Trophoblast cell (in vitro differentiated cells and primary cell): ENCODE results near the gene TIMM13.
"Not testable (repeated sequence)": the region's sequence is repeated elsewhere in the genome, so short reads cannot be mapped to it uniquely, and the experiment has no call there.

ENCODE experiments used
- DNase-seq, 2 donors: peaks; one replicate each; pipeline ENCODE4 v3.0.0-alpha.2; 2016
- H2AFZ ChIP-seq: 2 replicates; pipeline ENCODE4 v1.6.1; 2013; ENCODE audit warnings: low read length, moderate library complexity, mild to moderate bottlenecking; ENCODE audit not compliant: insufficient read depth, poor library complexity
- H2AK5ac ChIP-seq: 2 replicates; pipeline ENCODE4 v1.6.1; 2013; ENCODE audit warnings: mild to moderate bottlenecking, low read length
- H2BK120ac ChIP-seq: 2 replicates; pipeline ENCODE4 v1.6.1; 2013; ENCODE audit warnings: low read length, mild to moderate bottlenecking, moderate library complexity; ENCODE audit not compliant: insufficient read depth, poor library complexity
- H2BK12ac ChIP-seq: 2 replicates; pipeline ENCODE4 v1.6.1; 2013; ENCODE audit warnings: mild to moderate bottlenecking, low read length, moderate library complexity
- H2BK5ac ChIP-seq: 2 replicates; pipeline ENCODE4 v1.6.1; 2013; ENCODE audit warnings: low read length, low read depth, moderate library complexity, mild to moderate bottlenecking; ENCODE audit not compliant: poor library complexity
- H3K14ac ChIP-seq: 2 replicates; pipeline ENCODE4 v1.6.1; 2013; ENCODE audit warnings: mild to moderate bottlenecking, low read length
- H3K18ac ChIP-seq: 2 replicates; pipeline ENCODE4 v1.6.1; 2013; ENCODE audit warnings: mild to moderate bottlenecking, low read length
- H3K23ac ChIP-seq: 2 replicates; pipeline ENCODE4 v1.6.1; 2013; ENCODE audit warnings: low read length
- H3K27ac ChIP-seq: 2 replicates; pipeline ENCODE4 v1.5.1; 2013; ENCODE audit warnings: low read depth, mild to moderate bottlenecking, inconsistent platforms, low read length, moderate library complexity
- H3K27me3 ChIP-seq: 2 replicates; pipeline ENCODE4 v1.6.1; 2013; ENCODE audit warnings: inconsistent platforms, mild to moderate bottlenecking, low read length, moderate library complexity; ENCODE audit not compliant: insufficient read depth
- H3K36me3 ChIP-seq, 2 experiments: 1 replicate in 1 of 2; 2 replicates in 1 of 2; pipeline ENCODE4 v1.6.1; 2013; ENCODE audit warnings: low read length in 2 of 2, mild to moderate bottlenecking in 2 of 2, moderate library complexity in 1 of 2; ENCODE audit not compliant: insufficient read depth in 2 of 2, control insufficient read depth in 1 of 2
- H3K4ac ChIP-seq: 2 replicates; pipeline ENCODE4 v1.6.1; 2013; ENCODE audit warnings: low read depth, mild to moderate bottlenecking, low read length, moderate library complexity
- H3K4me1 ChIP-seq, 2 experiments: 1 replicate in 1 of 2; 2 replicates in 1 of 2; pipeline ENCODE4 v1.6.1; 2013; ENCODE audit warnings: low read length in 2 of 2, mild to moderate bottlenecking in 2 of 2, moderate library complexity in 1 of 2; ENCODE audit not compliant: insufficient read depth in 2 of 2, control insufficient read depth in 1 of 2
- H3K4me2 ChIP-seq: 2 replicates; pipeline ENCODE4 v1.6.1; 2013; ENCODE audit warnings: inconsistent platforms, mild to moderate bottlenecking, low read length, moderate library complexity
- H3K4me3 ChIP-seq: 2 replicates; pipeline ENCODE4 v1.5.1; 2013; ENCODE audit warnings: mild to moderate bottlenecking, low read depth, low read length, inconsistent platforms
- H3K79me1 ChIP-seq: one replicate; pipeline ENCODE4 v1.6.1; 2013; ENCODE audit warnings: low read length
- H3K79me2 ChIP-seq: 2 replicates; pipeline ENCODE4 v1.6.1; 2013; ENCODE audit warnings: low read length, mild to moderate bottlenecking; ENCODE audit not compliant: control insufficient read depth, insufficient read depth, poor library complexity
- H3K9ac ChIP-seq: 2 replicates; pipeline ENCODE4 v1.6.1; 2013; ENCODE audit warnings: mild to moderate bottlenecking, low read length
- H3K9me3 ChIP-seq: 2 replicates; pipeline ENCODE4 v1.6.1; 2013; ENCODE audit warnings: low read depth, mild to moderate bottlenecking, control low read depth, inconsistent platforms, low read length; ENCODE audit not compliant: insufficient read depth
- H4K12ac ChIP-seq: 2 replicates; pipeline ENCODE4 v1.6.1; 2013; ENCODE audit warnings: low read depth, mild to moderate bottlenecking, low read length, moderate library complexity
- H4K8ac ChIP-seq: 2 replicates; pipeline ENCODE4 v1.6.1; 2013; ENCODE audit warnings: low read depth, mild to moderate bottlenecking, low read length, moderate library complexity
- H4K91ac ChIP-seq: one replicate; pipeline ENCODE4 v1.6.1; 2013; ENCODE audit warnings: low read depth, mild to moderate bottlenecking, low read length, moderate library complexity
- WGBS: extraction: QIAGEN DNeasy Blood & Tissue Kit; methylation state at CpG from one replicate; pipeline ENCODE4 v1.1.7; 2013; ENCODE audit warnings: missing lambda C conversion rate; ENCODE audit not compliant: insufficient read length, insufficient coverage; ENCODE audit errors: extremely low coverage; 5-methylcytosine and 5-hydroxymethylcytosine counted together

Gene TIMM13

DNA sequence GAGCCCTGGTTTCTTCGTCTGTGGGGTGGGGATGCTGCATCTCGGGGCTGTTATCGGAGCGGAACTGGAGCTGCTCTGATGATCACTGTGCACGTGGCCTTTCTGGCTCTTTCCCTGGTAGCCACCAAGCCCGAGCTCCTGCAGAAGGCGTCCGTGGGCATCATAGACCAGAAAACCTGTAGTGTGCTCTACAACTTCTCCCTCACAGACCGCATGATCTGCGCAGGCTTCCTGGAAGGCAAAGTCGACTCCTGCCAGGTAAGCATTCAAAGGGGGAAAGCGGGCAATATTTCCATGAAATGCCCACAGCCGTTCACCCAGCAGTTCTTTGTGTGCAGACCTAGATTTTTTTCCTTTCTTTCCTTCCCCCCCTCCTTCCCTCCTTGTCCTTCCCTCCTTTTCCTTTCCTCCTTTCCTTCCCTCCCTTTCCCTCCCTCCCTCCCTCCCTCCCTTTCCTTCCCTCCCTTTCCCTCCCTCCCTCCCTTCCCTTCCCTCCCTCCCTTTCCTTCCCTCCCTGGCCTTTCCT, 9.4 kb downstream of the TIMM13 start:
- H4K12ac ChIP-seq, result no peak overlapping the region
- H2BK12ac ChIP-seq, result no peak overlapping the region
- no peaks in the 10 kb centered on the region for H3K79me1 ChIP-seq
- no peak overlapping the region for H2AK5ac ChIP-seq
- H3K23ac ChIP-seq, result no peak overlapping the region
- no peak overlapping the region for H3K4ac ChIP-seq
- no peak overlapping the region for H3K18ac ChIP-seq
- H3K4me3 ChIP-seq, result no peak overlapping the region
- no peak overlapping the region for H4K91ac ChIP-seq
- no peak for DNase-seq
- no CpG with 5 or more reads among the region's 13 CpGs for WGBS
- H3K4me2 ChIP-seq, result no peak overlapping the region
- H3K36me3 ChIP-seq, result peaks cover 8 to 14% of the 10 kb centered on the region in 2 experiments
- no peak overlapping the region for H2BK5ac ChIP-seq
- H3K9me3 ChIP-seq, result no peaks in the 10 kb centered on the region
- no peak overlapping the region for H3K14ac ChIP-seq
- H4K8ac ChIP-seq, result no peak overlapping the region
- no peak overlapping the region for H3K27ac ChIP-seq
- H2AFZ ChIP-seq, result no peak overlapping the region
- H3K4me1 ChIP-seq, result no peaks in the 10 kb centered on the region
- H3K27me3 ChIP-seq, result no peaks in the 10 kb centered on the region
- peak overlapping the region; percentile 60 for H3K9ac ChIP-seq
- H2BK120ac ChIP-seq, result no peak overlapping the region
- no peaks in the 10 kb centered on the region for H3K79me2 ChIP-seq

- not testable (repeated sequence) for H3K79me2 ChIP-seq, H3K18ac ChIP-seq, H2AK5ac ChIP-seq, H3K4me3 ChIP-seq, H3K27me3 ChIP-seq, H4K12ac ChIP-seq, H3K4me2 ChIP-seq, H3K79me1 ChIP-seq, H4K8ac ChIP-seq, H2BK5ac ChIP-seq, H4K91ac ChIP-seq, DNase-seq, H2BK120ac ChIP-seq, H3K23ac ChIP-seq, H3K14ac ChIP-seq, H2AFZ ChIP-seq, H3K27ac ChIP-seq, H2BK12ac ChIP-seq, H3K9me3 ChIP-seq, H3K4ac ChIP-seq, H3K4me1 ChIP-seq
- WGBS, result no CpG with 5 or more reads among the region's 8 CpGs
- H3K9ac ChIP-seq, result peak overlapping the region; percentile 60
- peaks cover 8 to 13% of the 10 kb centered on the region in 2 experiments for H3K36me3 ChIP-seq
Observed at GRCh38 chr19:2417436-2417835, 9.9 kb downstream of the TIMM13 start.

DNA sequence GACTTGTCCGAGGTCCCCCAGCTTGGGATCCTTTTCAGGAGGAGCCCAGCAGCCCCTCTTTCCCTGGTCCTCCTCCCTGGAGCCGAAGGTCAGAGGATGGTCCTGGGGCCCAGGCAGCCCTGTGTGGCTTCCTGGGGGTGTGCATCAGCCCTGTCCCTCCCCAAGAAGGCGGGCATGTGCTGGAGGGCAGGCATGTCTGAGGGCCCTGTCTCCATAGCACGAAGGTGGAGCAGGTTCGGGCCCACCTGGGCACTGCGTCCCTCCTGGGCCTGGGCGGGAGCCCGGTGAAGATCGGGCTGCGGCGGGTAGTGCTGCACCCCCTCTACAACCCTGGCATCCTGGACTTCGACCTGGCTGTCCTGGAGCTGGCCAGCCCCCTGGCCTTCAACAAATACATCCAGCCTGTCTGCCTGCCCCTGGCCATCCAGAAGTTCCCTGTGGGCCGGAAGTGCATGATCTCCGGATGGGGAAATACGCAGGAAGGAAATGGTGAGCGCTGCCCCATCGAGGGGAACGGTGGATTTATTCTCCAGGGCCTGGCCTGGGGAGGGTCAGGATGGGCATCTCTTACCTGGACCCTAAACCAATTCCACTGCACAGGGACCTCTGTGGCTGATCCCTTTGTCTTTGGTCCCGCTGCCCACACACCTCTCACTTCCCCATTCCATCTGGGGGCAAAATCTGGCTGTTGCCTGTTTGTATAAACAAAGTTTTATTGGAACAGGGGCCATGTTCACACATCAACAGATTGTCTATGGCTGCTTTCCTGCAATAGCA, 10.9 kb downstream of the TIMM13 start:
- Histone ChIP-seq H3K4me2 (no peak overlapping the region), H3K4me1 (no peaks in the 10 kb centered on the region), H3K9me3 (no peaks in the 10 kb centered on the region), H2AK5ac (no peak overlapping the region), H3K18ac (no peak overlapping the region), H3K4ac (no peak overlapping the region), H3K79me1 (no peaks in the 10 kb centered on the region), H2BK5ac (no peak overlapping the region), H2AFZ (no peak overlapping the region), H2BK12ac (no peak overlapping the region), H4K8ac (no peak overlapping the region), H3K79me2 (no peaks in the 10 kb centered on the region), H3K27me3 (no peaks in the 10 kb centered on the region), H2BK120ac (no peak overlapping the region), H3K36me3 (peaks cover 8 to 11% of the 10 kb centered on the region in 2 experiments), H3K27ac (no peak overlapping the region), H3K4me3 (no peak overlapping the region), H3K9ac (no peak overlapping the region), H4K12ac (no peak overlapping the region), H3K14ac (no peak overlapping the region), H3K23ac (no peak overlapping the region), H4K91ac (no peak overlapping the region)
- WGBS, result no CpG with 5 or more reads among the region's 19 CpGs
- DNase-seq, result no peak

DNA sequence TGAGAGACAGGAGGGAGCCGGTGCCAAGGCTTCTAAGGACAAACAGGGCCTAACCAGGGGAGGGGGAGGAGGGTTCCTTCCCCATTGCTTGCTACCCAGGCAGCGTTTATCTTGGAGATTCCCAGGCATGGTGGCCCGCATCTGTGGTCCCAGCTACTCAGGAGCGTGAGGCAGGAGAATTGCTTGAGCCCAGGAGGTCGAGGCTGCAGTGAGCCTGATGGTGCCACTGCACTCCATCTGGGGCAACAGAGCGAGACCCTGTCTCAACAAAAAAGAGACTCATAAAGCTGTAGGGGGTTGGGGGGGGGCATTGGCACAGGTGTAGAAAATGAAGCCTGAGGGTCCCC, 11.4 kb downstream of the TIMM13 start:
- H4K91ac ChIP-seq, result no peak overlapping the region
- H3K4me1 ChIP-seq, result no peaks in the 10 kb centered on the region
- H3K27ac ChIP-seq, result no peak overlapping the region
- no peak overlapping the region for H3K9ac ChIP-seq
- no peak overlapping the region for H3K4ac ChIP-seq
- no peak overlapping the region for H2AK5ac ChIP-seq
- WGBS, result no CpG with 5 or more reads among the region's 6 CpGs
- DNase-seq, result no peak
- H3K79me2 ChIP-seq, result no peaks in the 10 kb centered on the region
- no peak overlapping the region for H4K12ac ChIP-seq
- H3K4me3 ChIP-seq, result no peak overlapping the region
- H4K8ac ChIP-seq, result no peak overlapping the region
- no peak overlapping the region for H2BK5ac ChIP-seq
- H3K23ac ChIP-seq, result no peak overlapping the region
- H3K36me3 ChIP-seq, result peaks cover 8 to 11% of the 10 kb centered on the region in 2 experiments
- H2BK12ac ChIP-seq, result no peak overlapping the region
- H3K9me3 ChIP-seq, result no peaks in the 10 kb centered on the region
- H2AFZ ChIP-seq, result no peak overlapping the region
- no peaks in the 10 kb centered on the region for H3K79me1 ChIP-seq
- H3K14ac ChIP-seq, result no peak overlapping the region
- no peaks in the 10 kb centered on the region for H3K27me3 ChIP-seq
- H3K4me2 ChIP-seq, result no peak overlapping the region
- H3K18ac ChIP-seq, result no peak overlapping the region
- H2BK120ac ChIP-seq, result no peak overlapping the region
